IPS-NIHi7 (cell line): Measurements from ENCODE around the gene DSCAML1.
A peak's percentile ranks its signal among the peaks of the same experiment; 100 is the strongest.
"Not testable (repeated sequence)": the region's sequence is repeated elsewhere in the genome, so short reads cannot be mapped to it uniquely, and the experiment has no call there.

Source experiments
- DNase-seq: peaks from one replicate; pipeline ENCODE4 v3.0.0; 2012; ENCODE audit warnings: mixed read lengths; ENCODE audit errors: extremely low spot score

Gene DSCAML1

GRCh38 chr11:117410861-117411710 lies 385.9 kb downstream of the DSCAML1 start:
- peak; percentile 52 for DNase-seq

DNA sequence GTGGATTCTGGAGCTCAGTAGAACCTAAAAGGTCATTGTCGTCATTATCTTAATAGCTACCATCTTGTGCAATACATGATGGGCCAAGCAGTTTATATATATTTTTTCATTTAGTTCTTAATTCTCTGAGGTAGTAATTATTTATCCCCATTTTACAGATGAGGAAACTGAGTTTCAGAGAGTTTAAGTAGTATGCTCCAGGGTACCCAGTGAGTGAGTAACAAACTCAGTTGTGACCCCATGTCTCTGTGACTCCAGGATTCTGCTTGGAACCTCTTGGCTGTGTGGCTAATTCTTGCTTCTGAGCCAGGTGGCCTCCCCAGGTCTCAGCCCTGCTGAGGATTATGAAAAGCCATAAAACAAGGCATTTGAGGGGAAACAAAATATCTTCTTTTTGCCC lies 386.8 kb downstream of the DSCAML1 start:
- no peak for DNase-seq

DNA sequence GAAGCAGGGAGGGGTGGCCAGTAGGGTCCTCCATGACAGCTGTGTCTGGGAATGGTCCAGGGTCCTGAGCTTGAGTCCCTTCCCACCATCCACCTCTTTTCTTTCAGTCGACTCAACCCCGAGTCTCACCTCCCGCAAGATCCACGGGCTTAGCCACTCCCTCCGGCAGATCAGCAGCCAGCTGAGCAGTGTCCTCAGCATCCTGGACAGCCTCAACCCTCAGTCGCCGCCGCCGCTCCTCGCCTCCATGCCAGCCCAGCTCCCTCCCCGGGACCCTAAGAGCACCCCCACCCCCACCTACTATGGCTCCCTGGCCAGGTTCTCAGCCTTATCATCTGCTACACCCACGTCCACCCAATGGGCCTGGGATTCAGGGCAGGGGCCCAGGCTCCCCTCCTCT lies 387.5 kb downstream of the DSCAML1 start:
- DNase-seq = no peak

DNA sequence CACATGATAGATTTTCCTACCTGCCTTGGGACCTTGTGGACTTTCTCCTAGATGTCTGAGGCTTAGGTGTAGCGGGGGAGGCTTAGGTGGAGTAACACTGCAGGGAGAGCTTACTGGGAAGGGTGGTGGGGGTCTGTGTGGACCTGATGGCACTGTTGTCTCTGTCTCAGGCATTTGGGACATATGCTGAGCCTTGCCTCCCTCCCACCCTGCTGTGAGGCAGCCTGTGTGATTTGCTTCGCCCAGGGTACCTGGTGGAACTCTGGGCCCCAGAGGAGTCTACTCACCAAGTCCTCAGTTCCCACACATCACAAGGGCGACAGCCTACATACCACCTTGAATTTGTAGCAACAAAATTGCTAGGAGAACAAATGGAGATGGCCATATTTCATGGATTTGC lies 388.7 kb downstream of the DSCAML1 start:
- DNase-seq = no peak

- no peak for DNase-seq
Measured at GRCh38 chr11:117407016-117407415, 390.0 kb downstream of the DSCAML1 start.

DNA sequence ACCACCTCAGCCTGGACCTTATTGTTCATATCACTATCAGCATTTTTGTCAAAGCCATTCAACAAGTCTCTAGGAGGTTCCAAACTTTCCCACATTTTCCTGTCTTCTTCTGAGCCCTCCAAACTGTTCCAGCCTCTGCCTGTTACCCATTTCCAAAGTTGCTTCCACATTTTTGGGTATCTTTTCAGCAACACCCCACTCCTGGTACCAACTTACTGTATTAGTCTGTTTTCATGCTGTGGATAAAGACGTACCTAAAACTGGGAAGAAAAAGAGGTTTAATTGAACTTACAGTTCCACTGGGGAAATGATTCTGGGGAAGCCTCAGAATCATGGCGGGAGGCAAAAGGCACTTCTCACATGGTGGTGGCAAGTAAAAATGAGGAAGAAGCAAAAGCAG lies 391.1 kb downstream of the DSCAML1 start:
- not testable (repeated sequence) for DNase-seq

DNA sequence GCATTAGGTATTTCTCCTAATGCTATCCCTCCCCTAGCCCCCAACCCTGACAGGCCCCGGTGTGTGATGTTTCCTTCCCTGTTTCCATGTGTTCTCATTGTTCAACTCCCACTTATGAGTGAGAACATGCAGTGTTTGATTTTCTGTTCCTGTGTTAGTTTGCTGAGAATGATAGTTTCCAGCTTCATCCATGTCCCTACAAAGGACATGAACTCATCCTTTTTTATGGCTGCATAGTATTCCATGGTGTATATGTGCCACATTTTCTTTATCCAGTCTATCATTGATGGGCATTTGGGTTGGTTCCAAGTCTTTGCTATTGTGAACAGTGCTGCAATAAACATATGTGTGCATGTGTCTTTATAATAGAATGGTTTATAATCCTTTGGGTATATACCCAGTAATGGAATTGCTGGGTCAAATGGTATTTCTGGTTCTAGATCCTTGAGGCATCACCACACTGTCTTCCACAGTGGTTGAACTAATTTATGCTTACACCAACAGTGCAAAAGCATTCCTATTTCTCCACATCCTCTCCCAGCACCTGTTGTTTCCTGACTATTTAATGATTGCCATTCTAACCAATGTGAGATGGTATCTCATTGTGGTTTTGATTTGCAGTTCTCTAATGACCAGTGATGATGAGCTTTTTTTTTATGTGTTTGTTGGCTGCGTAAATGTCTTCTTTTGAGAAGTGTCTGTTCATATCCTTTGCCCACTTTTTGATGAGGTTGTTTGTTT lies 397.7 kb downstream of the DSCAML1 start:
- not testable (repeated sequence) for DNase-seq

DNA sequence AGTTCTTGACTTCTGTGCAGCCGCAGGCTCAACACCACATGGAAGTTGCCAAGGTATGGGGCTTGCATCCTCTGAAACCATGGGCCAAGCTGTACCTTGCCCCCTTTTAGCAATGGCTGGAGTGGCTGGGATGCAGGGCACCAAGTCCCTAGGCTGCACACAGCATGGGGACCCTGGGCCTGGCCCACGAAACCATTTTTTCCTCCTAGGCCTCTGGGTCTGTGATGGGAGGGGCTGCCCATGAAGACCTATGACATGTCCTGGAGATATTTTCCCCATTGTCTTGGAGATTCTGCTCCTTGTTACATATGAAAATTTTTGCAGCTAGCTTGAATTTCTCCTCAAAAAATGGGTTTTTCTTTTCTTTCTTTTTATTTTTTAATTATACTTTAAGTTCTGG lies 398.4 kb downstream of the DSCAML1 start:
- not testable (repeated sequence) for DNase-seq

GRCh38 chr11:117396970-117397369 lies 400.0 kb downstream of the DSCAML1 start:
- DNase-seq = no peak

- DNase-seq = no peak
Measured at GRCh38 chr11:117395476-117395875, 401.5 kb downstream of the DSCAML1 start.

- no peak for DNase-seq
Measured at GRCh38 chr11:117394221-117394925, 402.6 kb downstream of the DSCAML1 start.

GRCh38 chr11:117392979-117393378 lies 404.0 kb downstream of the DSCAML1 start:
- no peak for DNase-seq

DNA sequence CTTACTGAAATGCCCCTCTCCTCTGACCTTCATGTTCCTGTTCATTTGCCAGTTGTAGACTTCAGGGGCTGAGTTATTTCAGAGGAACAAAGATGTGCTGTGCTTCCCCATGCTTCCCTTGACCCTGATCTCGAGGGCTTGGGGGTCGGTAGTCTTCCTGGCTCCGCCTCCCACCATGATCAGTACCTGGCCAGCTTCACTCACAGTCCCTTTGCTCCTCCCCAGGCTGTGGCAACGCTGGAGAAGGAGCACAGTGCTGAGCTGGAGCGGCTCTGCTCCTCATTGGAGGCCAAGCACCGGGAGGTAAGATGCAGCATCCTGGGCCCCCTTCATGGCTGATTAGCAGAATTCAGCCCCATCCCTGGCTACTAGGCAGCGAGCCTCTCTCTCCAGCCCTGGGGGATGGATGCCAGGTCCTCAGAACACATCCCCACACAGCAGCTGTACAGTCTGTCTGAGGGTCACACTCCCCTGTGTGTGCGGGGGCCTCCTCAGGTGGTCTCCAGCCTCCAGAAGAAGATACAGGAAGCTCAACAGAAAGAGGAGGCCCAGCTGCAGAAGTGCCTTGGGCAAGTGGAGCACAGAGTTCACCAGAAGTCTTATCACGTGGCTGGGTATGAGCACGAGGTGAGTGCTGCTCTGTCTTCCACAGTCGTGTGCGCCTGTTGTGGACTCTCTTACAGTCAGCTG lies 404.9 kb downstream of the DSCAML1 start:
- no peak for DNase-seq

DNA sequence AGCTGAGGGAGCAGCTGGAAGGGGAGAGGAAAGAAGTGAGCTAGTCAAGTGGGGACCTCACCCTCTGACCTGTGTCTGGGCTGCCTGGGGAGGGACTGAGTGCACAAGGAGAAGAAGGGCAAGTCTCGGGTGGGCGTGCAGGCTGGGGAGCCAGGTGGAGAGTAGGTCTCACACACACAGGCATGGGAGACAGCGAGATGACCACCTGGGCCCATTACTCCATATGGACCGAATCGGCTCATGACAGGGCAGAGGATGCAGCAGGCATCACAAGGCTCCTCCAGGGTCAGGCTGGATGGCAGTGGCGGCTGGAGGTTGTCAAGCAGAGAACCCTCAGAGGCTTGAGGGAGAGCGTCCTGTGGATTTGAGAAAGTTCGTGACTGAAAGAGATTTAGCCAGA lies 405.8 kb downstream of the DSCAML1 start:
- DNase-seq = no peak

DNA sequence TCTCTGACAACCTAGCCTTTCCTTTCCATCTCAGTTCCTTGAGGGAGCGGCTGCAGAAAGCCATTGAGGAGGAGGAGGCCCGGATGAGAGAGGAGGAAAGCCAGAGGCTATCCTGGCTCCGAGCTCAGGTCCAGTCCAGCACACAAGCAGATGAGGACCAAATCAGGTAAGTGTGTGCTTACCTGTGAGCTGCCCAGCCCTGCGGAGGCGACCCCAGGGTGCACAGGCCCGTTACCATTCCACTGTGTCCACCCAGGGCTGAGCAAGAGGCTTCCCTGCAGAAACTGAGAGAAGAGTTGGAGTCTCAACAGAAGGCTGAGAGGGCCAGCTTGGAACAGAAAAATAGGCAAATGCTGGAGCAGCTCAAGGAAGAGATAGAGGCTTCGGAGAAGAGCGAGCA lies 406.3 kb downstream of the DSCAML1 start:
- DNase-seq = no peak

GRCh38 chr11:117387992-117388755 lies 408.8 kb downstream of the DSCAML1 start:
- DNase-seq = no peak

- DNase-seq = no peak
Measured at GRCh38 chr11:117385906-117386305, 411.1 kb downstream of the DSCAML1 start.

DNA sequence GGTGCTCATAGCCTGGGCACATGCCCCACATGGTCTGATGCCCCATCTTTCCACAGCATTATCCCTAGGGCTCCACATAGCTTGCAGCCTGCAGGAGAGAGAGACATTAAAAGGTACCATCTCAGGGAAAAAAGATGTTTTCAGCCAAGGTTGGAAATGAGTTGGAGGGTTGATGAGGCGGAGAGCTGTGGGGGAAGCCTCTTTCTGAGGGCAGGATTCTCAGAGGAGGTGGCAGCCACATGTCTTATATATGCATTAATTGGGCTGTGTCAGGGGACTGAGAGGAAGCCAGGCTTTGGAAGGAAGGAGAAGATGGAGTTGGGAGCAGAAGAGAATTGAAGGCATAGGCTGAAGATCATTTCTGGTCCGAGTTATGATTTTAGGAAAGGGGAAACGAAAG lies 411.5 kb downstream of the DSCAML1 start:
- DNase-seq = no peak

GRCh38 chr11:117384045-117384444 lies 413.0 kb downstream of the DSCAML1 start:
- DNase-seq = no peak

GRCh38 chr11:117382746-117383145 lies 414.3 kb downstream of the DSCAML1 start:
- no peak for DNase-seq
